Raji (cell line): ENCODE data around the gene KIAA1143.

Experiments
- POLR2A ChIP-seq: IDR thresholded peaks from 2 replicates; pipeline ENCODE4 v1.6.1; 2011; ENCODE audit warnings: low read depth, low read length, control low read depth; ENCODE audit not compliant: insufficient read depth

Gene KIAA1143

DNA sequence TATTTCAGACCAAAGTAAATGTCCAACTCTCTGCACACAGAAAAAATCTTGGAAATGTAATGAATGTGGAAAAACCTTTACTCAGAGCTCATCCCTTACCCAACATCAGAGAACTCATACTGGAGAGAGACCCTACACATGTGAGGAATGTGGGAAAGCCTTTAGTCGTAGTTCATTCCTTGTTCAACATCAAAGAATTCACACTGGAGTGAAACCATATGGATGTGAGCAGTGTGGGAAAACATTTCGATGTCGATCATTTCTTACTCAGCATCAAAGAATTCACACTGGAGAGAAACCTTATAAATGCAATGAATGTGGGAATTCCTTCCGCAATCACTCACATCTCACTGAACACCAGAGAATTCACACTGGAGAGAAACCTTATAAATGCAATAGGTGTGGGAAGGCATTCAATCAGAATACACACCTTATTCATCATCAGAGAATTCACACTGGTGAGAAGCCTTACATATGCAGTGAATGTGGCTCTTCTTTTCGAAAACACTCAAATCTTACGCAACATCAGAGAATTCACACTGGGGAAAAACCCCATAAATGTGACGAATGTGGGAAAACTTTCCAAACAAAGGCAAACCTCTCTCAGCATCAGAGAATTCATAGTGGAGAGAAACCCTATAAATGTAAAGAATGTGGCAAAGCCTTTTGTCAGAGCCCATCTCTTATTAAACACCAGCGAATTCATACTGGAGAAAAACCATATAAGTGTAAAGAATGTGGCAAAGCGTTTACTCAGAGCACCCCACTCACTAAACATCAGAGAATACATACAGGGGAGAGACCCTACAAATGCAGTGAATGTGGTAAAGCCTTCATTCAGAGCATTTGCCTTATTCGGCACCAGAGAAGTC lies 40.0 kb downstream of the KIAA1143 start:
- no peak for TF ChIP-seq POLR2A

DNA sequence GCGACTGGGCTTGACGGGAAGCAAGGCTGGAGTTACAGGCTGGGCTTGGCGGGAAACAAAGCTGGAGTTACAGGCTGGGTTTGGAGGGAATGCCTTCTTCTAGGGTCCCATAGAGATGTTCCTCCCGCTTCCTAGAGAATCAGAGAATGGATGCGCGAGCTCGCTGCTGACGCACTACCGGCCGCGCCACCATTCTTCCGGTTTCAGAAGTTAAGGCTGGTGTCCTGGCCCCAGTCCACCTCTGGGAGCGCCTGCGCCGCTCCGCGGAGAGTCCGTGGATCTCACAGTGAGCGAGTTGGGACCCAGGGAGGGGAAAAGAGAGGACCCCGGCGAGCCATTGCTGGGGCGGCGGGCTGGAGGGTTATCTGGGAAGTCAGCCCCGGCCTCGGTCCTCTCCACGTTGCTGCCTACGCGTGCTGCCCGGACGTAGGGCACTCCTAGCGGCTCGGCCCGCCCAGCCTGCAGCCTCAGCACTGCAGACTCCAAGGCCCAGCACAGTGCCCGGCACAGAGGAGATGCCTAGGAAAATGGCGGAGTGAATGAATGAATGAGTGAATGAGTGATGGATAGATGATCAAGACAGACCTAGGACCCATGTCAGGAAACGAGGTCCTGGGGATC lies 48.9 kb downstream of the KIAA1143 start, which contains the start of gene ZNF502:
Gene ZNF502, plus strand, starts transcription at position 206 of the 621 bp plus-strand sequence. CDS start 7,602 bp downstream, outside the sequence.
- no peak for TF ChIP-seq POLR2A
